ENCODE data around the gene PITRM1.

PITRM1 gene

GRCh38 chr10:3136763-3137611 lies 35.6 kb downstream of the PITRM1 start:
- DNase-seq = no peak

- no peak for DNase-seq
These were observed 36.2 kb downstream of the PITRM1 start for GRCh38 chr10:3136336-3136735.

GRCh38 chr10:3135006-3135405 lies 37.6 kb downstream of the PITRM1 start:
- no peak for DNase-seq

- DNase-seq = no peak
These were observed 38.6 kb downstream of the PITRM1 start for GRCh38 chr10:3133948-3134347.

- DNase-seq = no peak
These were observed 40.3 kb downstream of the PITRM1 start for GRCh38 chr10:3132036-3133025.

- DNase-seq = no peak
These were observed 41.5 kb downstream of the PITRM1 start for GRCh38 chr10:3131098-3131497.

GRCh38 chr10:3129581-3130340 lies 42.8 kb downstream of the PITRM1 start:
- DNase-seq = no peak

GRCh38 chr10:3128379-3129130 lies 44.0 kb downstream of the PITRM1 start:
- DNase-seq = no peak

GRCh38 chr10:3127921-3128320 lies 44.7 kb downstream of the PITRM1 start:
- no peak for DNase-seq

- DNase-seq = no peak
These were observed 45.7 kb downstream of the PITRM1 start for GRCh38 chr10:3126741-3127346.

- no peak for DNase-seq
These were observed 46.3 kb downstream of the PITRM1 start for GRCh38 chr10:3126249-3126648.

- DNase-seq = no peak
These were observed 46.9 kb downstream of the PITRM1 start for GRCh38 chr10:3125527-3126170.

- DNase-seq = no peak
These were observed 48.0 kb downstream of the PITRM1 start for GRCh38 chr10:3124412-3125175.

- DNase-seq = no peak
These were observed 48.8 kb downstream of the PITRM1 start for GRCh38 chr10:3123571-3124411.

- no peak for DNase-seq
These were observed 49.9 kb downstream of the PITRM1 start for GRCh38 chr10:3122486-3123205.

GRCh38 chr10:3122034-3122433 lies 50.5 kb downstream of the PITRM1 start:
- no peak for DNase-seq

GRCh38 chr10:3119796-3120459 lies 52.7 kb downstream of the PITRM1 start:
- no peak for DNase-seq

GRCh38 chr10:3118641-3119091 lies 53.9 kb downstream of the PITRM1 start:
- no peak for DNase-seq
